Neural crest cell (in vitro differentiated cells): Measurements from ENCODE around the gene CLIP4. TPM values are rescaled to one million over a fixed set of nuclear protein-coding genes. Genes with fewer than 3 reads are reported as not detected.

Source experiments
- DNase-seq: peaks from one replicate; pipeline ENCODE4 v3.0.0; 2021; ENCODE audit warnings: low read depth, mixed read lengths, low spot score
- H3K27ac Mint-ChIP-seq: one replicate; pipeline ENCODE4 v1.8.0; 2021; ENCODE audit warnings: mild to moderate bottlenecking, mixed read lengths; ENCODE audit not compliant: unreplicated experiment
- H3K27me3 Mint-ChIP-seq: 2 replicates; pipeline ENCODE4 v1.8.0; 2021; ENCODE audit warnings: low read depth, mild to moderate bottlenecking, mixed read lengths
- H3K36me3 Mint-ChIP-seq: 2 replicates; pipeline ENCODE4 v1.8.0; 2021; ENCODE audit warnings: low read depth, mild to moderate bottlenecking, mixed read lengths
- H3K4me1 Mint-ChIP-seq: 2 replicates; pipeline ENCODE4 v1.8.0; 2021; ENCODE audit warnings: mixed read lengths
- H3K4me3 Mint-ChIP-seq: one replicate; pipeline ENCODE4 v1.8.0; 2021; ENCODE audit warnings: mild to moderate bottlenecking, mixed read lengths
- H3K9me3 Mint-ChIP-seq: 2 replicates; pipeline ENCODE4 v1.8.0; 2021; ENCODE audit warnings: mixed read lengths
- total RNA-seq: library from RNA; stranded (reverse); gene quantifications from 2 replicates; pipeline ENCODE4 v1.2.1, GENCODE V29; 2021
- TF ChIP-seq, protein P1 (sequence below): fragments of 200-600 bp; sonication (generic); conservative IDR thresholded peaks from 2 replicates; pipeline ENCODE4 v1.5.0; 2021; ENCODE audit warnings: antibody characterized with exemption, mild to moderate bottlenecking

Gene CLIP4
- total RNA-seq, 1 donor from 2014 or later = 14.5 TPM

DNA sequence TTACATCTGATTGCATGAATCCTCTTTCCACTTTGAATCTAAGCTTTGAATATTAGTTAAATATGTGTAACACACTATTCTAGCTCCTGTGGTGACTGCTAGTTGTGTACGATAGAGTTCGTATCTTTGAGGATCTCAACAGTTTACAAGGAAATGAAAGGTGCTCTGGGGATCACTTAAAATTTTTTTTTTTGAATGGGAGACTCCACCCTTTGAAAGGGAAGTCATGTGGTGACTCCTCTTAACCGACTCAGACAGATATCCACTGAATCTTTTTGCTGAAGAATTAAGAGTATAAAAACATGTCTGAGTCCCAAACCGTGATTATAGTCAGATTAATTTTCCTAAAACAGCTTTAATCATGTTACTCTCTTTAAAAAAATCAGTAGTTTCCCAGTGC lies 4.0 kb downstream of the CLIP4 start:
- H3K36me3 Mint-ChIP-seq = peaks cover 9% of the 10 kb centered on the region
- no peak overlapping the region for H3K27ac Mint-ChIP-seq
- TF ChIP-seq, protein P1, sequence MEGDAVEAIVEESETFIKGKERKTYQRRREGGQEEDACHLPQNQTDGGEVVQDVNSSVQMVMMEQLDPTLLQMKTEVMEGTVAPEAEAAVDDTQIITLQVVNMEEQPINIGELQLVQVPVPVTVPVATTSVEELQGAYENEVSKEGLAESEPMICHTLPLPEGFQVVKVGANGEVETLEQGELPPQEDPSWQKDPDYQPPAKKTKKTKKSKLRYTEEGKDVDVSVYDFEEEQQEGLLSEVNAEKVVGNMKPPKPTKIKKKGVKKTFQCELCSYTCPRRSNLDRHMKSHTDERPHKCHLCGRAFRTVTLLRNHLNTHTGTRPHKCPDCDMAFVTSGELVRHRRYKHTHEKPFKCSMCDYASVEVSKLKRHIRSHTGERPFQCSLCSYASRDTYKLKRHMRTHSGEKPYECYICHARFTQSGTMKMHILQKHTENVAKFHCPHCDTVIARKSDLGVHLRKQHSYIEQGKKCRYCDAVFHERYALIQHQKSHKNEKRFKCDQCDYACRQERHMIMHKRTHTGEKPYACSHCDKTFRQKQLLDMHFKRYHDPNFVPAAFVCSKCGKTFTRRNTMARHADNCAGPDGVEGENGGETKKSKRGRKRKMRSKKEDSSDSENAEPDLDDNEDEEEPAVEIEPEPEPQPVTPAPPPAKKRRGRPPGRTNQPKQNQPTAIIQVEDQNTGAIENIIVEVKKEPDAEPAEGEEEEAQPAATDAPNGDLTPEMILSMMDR = no peak
- peaks cover 8% of the 10 kb centered on the region for H3K9me3 Mint-ChIP-seq
- peaks cover 30% of the 10 kb centered on the region for H3K4me1 Mint-ChIP-seq
- H3K27me3 Mint-ChIP-seq = peaks cover 9% of the 10 kb centered on the region
- no peak for DNase-seq
- H3K4me3 Mint-ChIP-seq = no peak overlapping the region

DNA sequence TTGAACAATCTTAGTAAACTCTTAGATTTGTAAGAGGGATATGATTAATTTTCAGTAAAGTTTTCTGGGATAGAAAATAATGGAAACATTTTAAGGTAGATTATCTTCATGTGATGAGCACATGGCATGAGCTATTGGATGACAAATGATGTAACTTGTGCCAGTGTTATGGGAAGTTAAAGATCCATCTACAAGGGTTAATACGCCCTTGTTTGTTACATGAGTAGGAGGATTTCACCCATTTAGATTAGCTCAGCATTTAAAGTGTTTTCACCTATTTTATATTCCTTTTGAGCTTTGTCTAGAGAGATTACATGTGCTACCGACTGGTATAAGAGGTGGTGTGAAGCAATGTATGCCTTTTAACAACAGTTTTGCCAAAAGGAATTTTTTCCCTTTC lies 5.6 kb downstream of the CLIP4 start:
- peaks cover 14% of the 10 kb centered on the region for H3K9me3 Mint-ChIP-seq
- peaks cover 24% of the 10 kb centered on the region for H3K36me3 Mint-ChIP-seq
- peaks cover 23% of the 10 kb centered on the region for H3K4me1 Mint-ChIP-seq
- no peak overlapping the region for H3K4me3 Mint-ChIP-seq
- TF ChIP-seq, protein P1 = no peak
- no peak overlapping the region for H3K27ac Mint-ChIP-seq
- DNase-seq = no peak
- H3K27me3 Mint-ChIP-seq = peaks cover 3% of the 10 kb centered on the region

DNA sequence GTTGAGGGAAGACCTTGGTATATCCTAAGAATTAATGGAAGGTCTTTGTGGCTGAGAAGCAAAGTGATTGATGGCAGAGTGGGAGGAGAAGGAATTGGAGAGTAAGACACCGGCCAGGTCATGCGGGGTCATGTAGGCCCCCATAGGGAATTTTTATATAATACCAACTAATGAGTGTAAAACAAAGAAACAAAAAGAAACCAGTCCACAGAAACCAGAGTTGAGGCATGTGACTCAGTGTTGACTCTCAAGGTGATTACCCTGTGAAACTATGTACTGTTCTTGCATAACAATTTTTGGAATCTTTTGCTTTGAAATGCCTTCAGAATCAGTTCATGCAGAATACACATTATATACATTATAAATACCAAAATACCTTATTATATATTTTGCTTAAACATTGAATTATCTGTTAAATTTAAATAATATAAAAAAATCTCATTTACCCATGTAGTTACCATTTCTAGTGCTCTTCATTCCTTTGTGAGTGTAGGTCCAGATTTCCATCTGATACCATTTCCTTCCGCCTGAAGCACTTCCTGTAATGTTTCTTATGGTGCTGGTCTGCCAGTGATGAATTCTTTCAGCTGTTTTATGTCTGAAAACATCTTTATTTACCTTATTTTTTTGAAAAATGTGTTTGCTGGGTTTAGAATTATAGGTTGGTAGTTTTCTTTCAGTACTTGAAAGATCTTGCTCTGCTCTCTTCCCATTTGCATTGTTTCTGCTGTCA lies 8.6 kb downstream of the CLIP4 start:
- TF ChIP-seq, protein P1 = no peak
- H3K4me3 Mint-ChIP-seq = no peak overlapping the region
- no peak overlapping the region for H3K27ac Mint-ChIP-seq
- H3K36me3 Mint-ChIP-seq = peaks cover 24% of the 10 kb centered on the region
- peaks cover 14% of the 10 kb centered on the region for H3K9me3 Mint-ChIP-seq
- H3K4me1 Mint-ChIP-seq = peaks cover 11% of the 10 kb centered on the region
- H3K27me3 Mint-ChIP-seq = no peaks in the 10 kb centered on the region
- DNase-seq = no peak

DNA sequence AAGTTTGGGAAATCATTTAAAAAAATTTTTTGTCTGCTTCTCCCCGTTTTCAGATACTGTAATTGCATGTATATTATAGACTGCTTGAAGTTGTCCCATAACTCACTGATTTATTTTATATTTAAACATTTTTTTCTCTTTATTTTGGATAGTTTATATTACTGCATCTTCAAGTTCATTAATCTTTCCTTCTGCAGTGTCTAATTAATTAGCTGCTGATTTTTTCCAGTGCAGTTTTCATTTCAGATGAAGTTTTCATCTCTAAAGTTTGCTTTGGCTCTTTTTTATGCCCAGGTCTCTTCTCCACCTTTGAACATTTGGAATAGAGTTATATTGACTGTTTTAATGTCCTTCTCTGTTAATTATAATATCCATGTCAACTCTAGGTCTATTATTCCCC lies 9.3 kb downstream of the CLIP4 start:
- Mint-ChIP-seq H3K9me3 (peaks cover 14% of the 10 kb centered on the region), H3K4me1 (peaks cover 13% of the 10 kb centered on the region), H3K36me3 (peaks cover 24% of the 10 kb centered on the region), H3K27ac (no peak overlapping the region), H3K27me3 (no peaks in the 10 kb centered on the region), H3K4me3 (no peak overlapping the region)
- DNase-seq = no peak
- TF ChIP-seq, protein P1 = no peak

DNA sequence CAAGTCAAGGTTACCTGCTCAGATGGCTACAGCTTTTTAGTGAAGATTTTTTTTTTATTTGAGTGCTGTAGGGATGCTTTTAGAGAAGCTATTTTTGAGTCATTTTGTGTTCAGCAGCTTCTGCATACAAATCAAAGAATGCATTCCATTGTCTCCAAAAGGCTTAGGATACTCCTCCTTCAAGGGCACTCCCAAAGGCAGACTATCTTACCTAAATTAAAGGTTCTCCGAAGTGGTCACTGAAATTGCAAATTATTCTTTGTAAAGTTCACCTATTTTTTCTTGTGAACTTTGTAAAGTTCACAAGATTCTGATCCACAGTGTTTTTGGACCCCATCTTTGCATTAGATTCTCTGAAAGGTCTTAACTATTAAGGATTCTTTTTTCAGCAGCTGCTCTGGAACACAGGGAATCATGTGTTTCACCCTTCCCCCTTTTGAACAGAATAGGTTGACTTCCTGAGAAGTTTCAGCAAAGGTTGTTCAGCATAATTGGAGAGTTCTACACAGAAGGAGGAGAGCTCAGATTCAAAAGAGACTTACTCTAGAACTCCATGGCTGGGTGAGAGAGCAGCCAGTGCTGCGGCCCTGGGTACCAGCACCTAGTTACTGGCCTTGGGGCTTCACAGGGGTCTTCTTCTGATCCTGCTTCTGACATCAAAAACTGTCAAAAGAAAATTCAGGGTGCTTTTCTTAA lies 14.5 kb downstream of the CLIP4 start:
- Mint-ChIP-seq H3K4me1 (peaks cover 21% of the 10 kb centered on the region), H3K9me3 (peaks cover 4% of the 10 kb centered on the region), H3K36me3 (peaks cover 17% of the 10 kb centered on the region), H3K27me3 (no peaks in the 10 kb centered on the region), H3K4me3 (no peak overlapping the region), H3K27ac (peak overlapping the region; percentile 67)
- no peak for DNase-seq
- TF ChIP-seq, protein P1 = no peak
